ENCODE data around the gene RASGEF1C.

The RASGEF1C gene

DNA sequence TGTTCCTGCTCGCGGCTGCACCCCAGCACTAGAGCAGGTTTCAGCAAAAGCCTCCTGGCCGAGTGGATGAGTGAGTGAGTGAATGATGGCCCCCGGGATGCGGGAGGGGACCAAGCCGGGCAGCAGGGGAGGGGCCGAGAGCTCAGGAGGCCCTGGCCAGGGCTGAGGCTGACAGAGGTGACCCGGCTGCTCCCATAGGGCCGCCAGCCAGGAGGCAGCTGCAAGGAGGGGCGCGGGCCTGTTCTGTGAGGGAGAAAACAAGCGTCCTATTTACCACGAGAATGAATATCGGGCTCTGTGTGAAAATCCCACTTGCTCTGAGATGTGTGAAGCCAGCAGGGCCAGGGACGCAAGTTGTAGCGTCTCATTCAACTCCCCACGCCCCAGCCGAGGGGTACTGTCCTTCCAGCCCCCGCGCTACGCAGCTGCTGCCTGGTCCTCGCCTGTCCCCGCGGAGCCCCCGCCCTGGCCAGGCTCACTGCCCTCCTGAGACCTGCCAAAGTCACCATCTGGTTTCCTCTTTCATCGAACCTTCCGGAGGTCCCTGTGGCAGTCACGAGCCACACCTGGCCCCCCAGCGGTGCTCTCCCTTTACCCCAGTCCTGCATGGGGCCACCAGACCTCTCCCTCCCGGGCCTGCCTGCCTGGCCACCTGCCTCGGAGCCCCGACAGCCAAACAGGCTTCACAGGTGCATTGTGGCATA lies 38.8 kb downstream of the RASGEF1C start:
- no peak overlapping the region for H2AFZ ChIP-seq (ENCODE audit: low read length, unreplicated experiment)
- no peaks in the 10 kb centered on the region for H3K79me2 ChIP-seq (ENCODE audit: control insufficient read depth, insufficient read depth, low read length, unreplicated experiment)
- no peak overlapping the region for H3K27ac ChIP-seq (ENCODE audit: low read depth, low read length)
- peaks cover 10% of the 10 kb centered on the region; the same call in 1 of the 2 replicates for H3K27me3 ChIP-seq (ENCODE audit: insufficient read depth, low read length)
- H3K4me1 ChIP-seq (ENCODE audit: control insufficient read depth, insufficient read depth, low read length, unreplicated experiment), result no peaks in the 10 kb centered on the region
- H3K4me3 ChIP-seq (ENCODE audit: low read depth, low read length), result no peak overlapping the region
- no peaks in the 10 kb centered on the region for H3K36me3 ChIP-seq (ENCODE audit: insufficient read depth, low read length)

GRCh38 chr5:180169248-180170105 lies 39.5 kb downstream of the RASGEF1C start:
- Histone ChIP-seq H3K79me2 (ENCODE audit: control insufficient read depth, insufficient read depth, low read length, unreplicated experiment) (no peaks in the 10 kb centered on the region), H3K4me3 (ENCODE audit: low read depth, low read length) (no peak overlapping the region), H2AFZ (ENCODE audit: low read length, unreplicated experiment) (no peak overlapping the region), H3K27ac (ENCODE audit: low read depth, low read length) (no peak overlapping the region), H3K36me3 (ENCODE audit: insufficient read depth, low read length) (no peaks in the 10 kb centered on the region), H3K4me1 (ENCODE audit: control insufficient read depth, insufficient read depth, low read length, unreplicated experiment) (no peaks in the 10 kb centered on the region), H3K27me3 (ENCODE audit: insufficient read depth, low read length) (peaks cover 18% of the 10 kb centered on the region)

- Histone ChIP-seq H3K36me3 (ENCODE audit: insufficient read depth, low read length) (no peaks in the 10 kb centered on the region), H3K79me2 (ENCODE audit: control insufficient read depth, insufficient read depth, low read length, unreplicated experiment) (no peaks in the 10 kb centered on the region), H3K4me1 (ENCODE audit: control insufficient read depth, insufficient read depth, low read length, unreplicated experiment) (no peaks in the 10 kb centered on the region), H3K27ac (ENCODE audit: low read depth, low read length) (no peak overlapping the region), H3K4me3 (ENCODE audit: low read depth, low read length) (no peak overlapping the region), H3K27me3 (ENCODE audit: insufficient read depth, low read length) (peaks cover 25% of the 10 kb centered on the region), H2AFZ (ENCODE audit: low read length, unreplicated experiment) (no peak overlapping the region)
Measured at GRCh38 chr5:180168758-180169157, 40.3 kb downstream of the RASGEF1C start.

DNA sequence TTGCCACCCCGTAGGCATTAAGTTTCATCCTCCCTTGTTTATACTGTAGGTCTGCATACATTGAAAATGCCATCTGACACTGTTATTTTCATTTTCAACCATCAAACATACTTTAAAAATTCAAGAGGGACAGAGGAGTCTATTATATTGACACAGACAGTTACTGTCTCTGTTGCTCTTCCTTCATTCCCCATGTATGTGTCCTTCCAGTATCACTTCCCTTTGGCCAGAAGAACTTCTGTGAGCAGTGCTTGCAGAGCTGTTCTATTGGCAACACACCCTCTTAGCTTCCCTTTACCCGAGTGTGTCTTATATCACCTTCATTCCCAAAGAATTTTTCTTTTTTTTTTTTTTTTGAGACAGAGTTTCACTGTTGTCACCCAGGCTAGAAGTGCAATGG lies 42.8 kb downstream of the RASGEF1C start:
- Histone ChIP-seq H3K79me2 (ENCODE audit: control insufficient read depth, insufficient read depth, low read length, unreplicated experiment) (no peaks in the 10 kb centered on the region), H3K27ac (ENCODE audit: low read depth, low read length) (no peak overlapping the region), H3K36me3 (ENCODE audit: insufficient read depth, low read length) (no peaks in the 10 kb centered on the region), H3K4me1 (ENCODE audit: control insufficient read depth, insufficient read depth, low read length, unreplicated experiment) (no peaks in the 10 kb centered on the region), H2AFZ (ENCODE audit: low read length, unreplicated experiment) (no peak overlapping the region), H3K27me3 (ENCODE audit: insufficient read depth, low read length) (peaks cover 48% of the 10 kb centered on the region), H3K4me3 (ENCODE audit: low read depth, low read length) (no peak overlapping the region)

DNA sequence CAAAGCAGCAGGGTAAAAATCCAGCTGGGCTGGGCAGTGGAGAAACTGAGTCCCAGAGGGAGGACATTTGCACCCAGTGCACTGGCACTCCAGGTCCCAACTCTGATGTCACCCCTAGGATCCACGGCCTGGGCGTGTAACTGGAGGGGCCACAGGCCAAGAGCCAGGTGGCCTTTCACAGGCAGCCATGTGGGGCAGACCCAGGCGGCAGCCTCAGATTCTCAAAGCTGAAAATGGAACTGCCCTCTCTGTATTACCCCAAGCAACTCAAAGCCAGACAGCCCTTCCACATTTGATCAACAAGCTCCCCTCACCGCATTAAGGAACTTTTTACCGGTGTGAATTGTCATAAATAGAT lies 46.7 kb downstream of the RASGEF1C start:
- no peak overlapping the region for H2AFZ ChIP-seq (ENCODE audit: low read length, unreplicated experiment)
- no peaks in the 10 kb centered on the region for H3K36me3 ChIP-seq (ENCODE audit: insufficient read depth, low read length)
- H3K4me3 ChIP-seq (ENCODE audit: low read depth, low read length), result no peak overlapping the region
- no peaks in the 10 kb centered on the region for H3K4me1 ChIP-seq (ENCODE audit: control insufficient read depth, insufficient read depth, low read length, unreplicated experiment)
- peaks cover 67% of the 10 kb centered on the region for H3K27me3 ChIP-seq (ENCODE audit: insufficient read depth, low read length)
- no peaks in the 10 kb centered on the region for H3K79me2 ChIP-seq (ENCODE audit: control insufficient read depth, insufficient read depth, low read length, unreplicated experiment)
- H3K27ac ChIP-seq (ENCODE audit: low read depth, low read length), result no peak overlapping the region

DNA sequence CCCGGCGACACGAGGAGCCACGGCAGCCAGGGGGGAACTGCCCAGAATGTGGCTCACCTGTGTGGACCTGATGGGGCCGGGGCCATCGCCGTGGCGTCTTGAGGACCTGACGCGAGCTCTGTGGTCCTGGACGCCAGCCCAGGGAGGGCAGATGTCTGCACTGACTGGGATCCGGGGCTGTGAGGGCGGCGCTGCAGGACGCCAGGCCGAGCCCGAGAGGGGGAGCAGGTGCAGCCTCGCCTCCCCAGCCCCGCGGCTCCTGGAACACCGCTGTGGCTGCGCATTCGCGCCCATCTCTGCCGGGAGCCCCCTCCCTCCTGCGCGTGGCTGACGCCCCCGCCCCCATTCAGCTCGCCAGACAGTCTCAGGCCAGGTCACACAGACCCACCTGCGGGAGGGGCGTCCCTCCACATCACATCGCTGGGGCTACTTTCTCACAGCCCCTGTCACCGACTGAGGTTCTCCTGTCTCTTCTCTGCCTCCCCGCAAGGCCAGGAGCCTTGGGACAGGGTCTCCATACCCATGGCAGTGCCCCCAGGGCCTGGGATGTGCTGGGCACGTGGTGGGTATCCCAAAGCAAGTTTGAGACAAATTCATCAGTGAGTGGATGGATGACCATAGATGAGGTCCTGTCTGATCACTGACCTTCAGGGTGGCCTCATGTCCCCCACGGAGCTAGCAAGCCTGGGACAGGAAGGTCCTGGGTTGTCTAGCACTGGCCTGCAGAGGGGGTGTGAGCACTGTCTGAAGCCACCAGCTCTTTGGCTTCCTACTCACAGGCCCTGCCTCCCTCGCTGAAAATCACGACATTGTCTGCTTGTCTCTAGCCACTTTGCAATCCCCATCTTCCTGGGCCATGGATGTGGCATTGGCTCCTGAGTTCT lies 47.3 kb downstream of the RASGEF1C start:
- Histone ChIP-seq H3K4me3 (ENCODE audit: low read depth, low read length) (no peak overlapping the region), H3K27me3 (ENCODE audit: insufficient read depth, low read length) (peaks cover 72% of the 10 kb centered on the region), H3K27ac (ENCODE audit: low read depth, low read length) (no peak overlapping the region), H3K4me1 (ENCODE audit: control insufficient read depth, insufficient read depth, low read length, unreplicated experiment) (no peaks in the 10 kb centered on the region), H2AFZ (ENCODE audit: low read length, unreplicated experiment) (no peak overlapping the region), H3K79me2 (ENCODE audit: control insufficient read depth, insufficient read depth, low read length, unreplicated experiment) (no peaks in the 10 kb centered on the region), H3K36me3 (ENCODE audit: insufficient read depth, low read length) (no peaks in the 10 kb centered on the region)

DNA sequence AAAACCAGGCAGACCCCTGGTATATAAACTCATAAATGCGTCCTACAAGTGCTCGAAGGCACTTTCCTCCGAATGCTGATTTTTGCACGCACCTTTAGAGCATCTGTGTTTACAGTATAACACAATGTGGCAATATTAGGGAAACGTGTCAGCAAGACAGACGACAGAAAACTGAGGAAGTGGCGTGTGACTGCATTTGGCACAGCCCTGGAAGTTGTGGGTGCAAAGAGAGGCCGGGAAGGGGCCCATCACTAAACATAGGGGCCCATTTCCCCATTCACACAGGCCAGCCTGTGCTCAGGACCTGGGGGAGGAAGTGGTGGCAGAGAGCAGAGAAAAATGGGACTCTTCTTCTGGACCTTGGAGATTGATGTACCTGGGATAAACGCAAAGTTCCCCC lies 48.2 kb downstream of the RASGEF1C start:
- no peaks in the 10 kb centered on the region for H3K4me1 ChIP-seq (ENCODE audit: control insufficient read depth, insufficient read depth, low read length, unreplicated experiment)
- H3K4me3 ChIP-seq (ENCODE audit: low read depth, low read length), result no peak overlapping the region
- H3K27ac ChIP-seq (ENCODE audit: low read depth, low read length), result no peak overlapping the region
- H2AFZ ChIP-seq (ENCODE audit: low read length, unreplicated experiment), result no peak overlapping the region
- no peaks in the 10 kb centered on the region for H3K79me2 ChIP-seq (ENCODE audit: control insufficient read depth, insufficient read depth, low read length, unreplicated experiment)
- H3K27me3 ChIP-seq (ENCODE audit: insufficient read depth, low read length), result peaks cover 80% of the 10 kb centered on the region
- H3K36me3 ChIP-seq (ENCODE audit: insufficient read depth, low read length), result no peaks in the 10 kb centered on the region

DNA sequence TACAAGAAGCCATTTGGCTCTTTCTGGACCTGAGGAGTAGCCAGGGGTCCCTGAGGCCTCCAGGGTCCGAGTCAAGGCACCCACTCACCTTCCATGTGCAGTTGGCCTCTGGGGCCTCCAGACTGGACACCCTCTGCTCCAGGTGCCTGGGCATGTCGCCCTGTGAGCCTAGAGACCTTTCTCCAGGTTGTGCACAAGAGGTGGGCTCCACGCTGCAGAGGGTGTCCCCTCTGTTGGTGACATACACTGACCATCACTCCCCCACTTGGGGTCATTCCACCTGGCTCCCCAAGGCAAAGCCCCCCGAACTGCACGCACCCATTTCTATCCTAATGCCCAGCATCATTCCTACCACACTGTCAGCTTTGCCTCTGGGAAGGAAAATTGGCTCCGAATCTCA lies 48.8 kb downstream of the RASGEF1C start:
- Histone ChIP-seq H3K36me3 (ENCODE audit: insufficient read depth, low read length) (no peaks in the 10 kb centered on the region), H2AFZ (ENCODE audit: low read length, unreplicated experiment) (no peak overlapping the region), H3K4me1 (ENCODE audit: control insufficient read depth, insufficient read depth, low read length, unreplicated experiment) (no peaks in the 10 kb centered on the region), H3K27ac (ENCODE audit: low read depth, low read length) (no peak overlapping the region), H3K79me2 (ENCODE audit: control insufficient read depth, insufficient read depth, low read length, unreplicated experiment) (no peaks in the 10 kb centered on the region), H3K4me3 (ENCODE audit: low read depth, low read length) (no peak overlapping the region), H3K27me3 (ENCODE audit: insufficient read depth, low read length) (peaks cover 86% of the 10 kb centered on the region)

- Histone ChIP-seq H3K79me2 (ENCODE audit: control insufficient read depth, insufficient read depth, low read length, unreplicated experiment) (no peaks in the 10 kb centered on the region), H3K4me3 (ENCODE audit: low read depth, low read length) (no peak overlapping the region), H2AFZ (ENCODE audit: low read length, unreplicated experiment) (no peak overlapping the region), H3K27me3 (ENCODE audit: insufficient read depth, low read length) (peaks cover 84% of the 10 kb centered on the region), H3K4me1 (ENCODE audit: control insufficient read depth, insufficient read depth, low read length, unreplicated experiment) (no peaks in the 10 kb centered on the region), H3K36me3 (ENCODE audit: insufficient read depth, low read length) (no peaks in the 10 kb centered on the region), H3K27ac (ENCODE audit: low read depth, low read length) (no peak overlapping the region)
Measured at GRCh38 chr5:180159756-180160155, 49.3 kb downstream of the RASGEF1C start.

GRCh38 chr5:180157866-180158265 lies 51.1 kb downstream of the RASGEF1C start:
- no peaks in the 10 kb centered on the region for H3K79me2 ChIP-seq (ENCODE audit: control insufficient read depth, insufficient read depth, low read length, unreplicated experiment)
- H2AFZ ChIP-seq (ENCODE audit: low read length, unreplicated experiment), result no peak overlapping the region
- no peak overlapping the region for H3K27ac ChIP-seq (ENCODE audit: low read depth, low read length)
- no peaks in the 10 kb centered on the region for H3K4me1 ChIP-seq (ENCODE audit: control insufficient read depth, insufficient read depth, low read length, unreplicated experiment)
- no peaks in the 10 kb centered on the region for H3K36me3 ChIP-seq (ENCODE audit: insufficient read depth, low read length)
- H3K27me3 ChIP-seq (ENCODE audit: insufficient read depth, low read length), result peaks cover 81% of the 10 kb centered on the region
- no peak overlapping the region for H3K4me3 ChIP-seq (ENCODE audit: low read depth, low read length)
